NAMALWA (cell line): ENCODE measurements around the gene PCSK7.
"Not testable (repeated sequence)": the region's sequence is repeated elsewhere in the genome, so short reads cannot be mapped to it uniquely, and the experiment has no call there.

Experiments used
- DNase-seq: peaks from one replicate; pipeline ENCODE4 v3.0.0-alpha.2; 2015; ENCODE audit warnings: low spot score

Gene PCSK7

DNA sequence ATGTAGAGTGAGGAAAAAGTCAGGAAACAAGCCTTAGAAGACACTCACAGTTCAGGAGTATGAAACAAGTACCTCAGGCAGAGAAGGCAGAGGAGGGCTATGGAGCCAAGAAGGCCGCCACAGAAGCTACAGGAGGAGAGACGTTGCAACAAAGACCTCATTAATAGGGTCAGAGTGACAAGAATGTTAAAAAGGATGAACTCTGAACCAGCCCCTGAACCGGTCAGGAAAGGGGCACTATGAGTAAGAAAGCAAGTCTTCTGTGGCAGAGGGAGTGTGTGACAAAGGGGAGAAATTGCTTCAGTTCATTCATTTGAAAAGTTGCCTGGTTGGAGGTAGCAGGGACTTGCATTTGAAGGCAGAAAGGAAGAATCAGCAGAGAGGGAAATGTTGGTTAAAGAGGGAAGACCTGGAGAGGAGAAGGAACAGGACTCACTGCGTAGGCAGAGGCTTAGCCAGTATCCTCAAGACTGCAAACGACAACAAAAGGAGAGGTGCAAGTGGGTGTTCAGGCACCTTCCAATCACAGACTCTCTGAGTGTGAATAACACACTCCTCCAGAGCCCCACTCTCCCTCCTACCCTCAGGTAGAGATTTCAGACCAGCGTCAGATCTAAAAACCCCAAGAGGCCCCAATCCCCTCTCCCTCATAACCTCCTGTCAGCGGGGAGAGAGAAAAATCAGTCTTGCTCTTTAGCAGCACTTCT lies 17.3 kb downstream of the PCSK7 start:
- no peak for DNase-seq

- DNase-seq: no peak
Observed at GRCh38 chr11:117212697-117213355, 19.0 kb downstream of the PCSK7 start.

DNA sequence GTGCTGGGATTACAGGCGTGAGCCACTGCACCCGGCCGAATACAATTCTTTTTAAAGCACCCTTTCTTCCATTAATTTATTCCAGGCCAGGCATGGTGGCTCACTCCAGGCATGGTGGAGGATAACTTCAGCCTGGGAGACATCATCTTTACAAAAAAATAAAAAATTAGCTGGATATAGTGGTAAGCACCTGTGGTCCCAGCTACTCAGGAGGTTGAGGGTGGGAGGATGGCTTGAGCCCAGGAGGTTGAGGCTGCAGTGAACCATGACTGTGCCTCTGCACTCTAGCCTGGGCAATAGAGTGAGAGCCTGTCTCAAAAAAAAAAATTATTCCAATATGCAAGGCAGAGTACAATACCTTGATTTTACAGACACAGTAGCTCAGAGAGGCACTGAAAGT lies 21.3 kb downstream of the PCSK7 start:
- no peak for DNase-seq

DNA sequence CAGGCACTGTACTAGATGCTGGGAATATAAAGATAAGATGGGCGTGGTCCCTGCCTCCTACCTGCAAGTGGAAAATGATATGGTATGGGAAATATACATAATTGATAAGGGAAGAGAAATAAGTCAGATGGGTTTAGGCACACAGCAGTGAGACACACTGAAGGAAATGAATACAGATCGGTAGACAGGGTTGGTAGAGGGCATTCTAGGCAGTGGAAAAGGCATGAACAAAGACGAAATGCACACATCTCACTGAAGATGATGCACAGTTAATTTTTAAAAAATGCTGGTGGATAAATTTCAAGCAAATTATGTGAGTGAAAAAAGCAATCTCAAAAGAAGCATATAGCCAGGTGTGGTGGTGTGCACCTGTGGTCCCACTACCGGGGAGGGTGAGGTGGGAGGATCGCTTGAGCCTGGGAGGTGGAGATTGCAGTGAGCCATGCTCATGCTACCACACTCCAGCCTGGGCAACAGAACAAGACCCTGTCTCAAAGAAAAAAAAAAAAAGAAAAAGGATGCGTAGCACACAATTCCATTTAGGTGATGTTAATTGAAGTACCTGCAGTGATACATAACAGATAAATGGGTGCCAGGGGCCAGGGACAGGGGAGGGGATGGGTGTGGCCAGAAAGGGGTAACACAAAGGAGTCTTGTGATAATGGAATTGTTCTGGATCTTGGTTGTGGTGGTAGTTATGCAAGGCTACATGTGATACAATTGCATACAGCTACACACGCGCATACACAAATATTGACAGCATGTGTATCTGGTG lies 22.3 kb downstream of the PCSK7 start:
- not testable (repeated sequence) for DNase-seq

GRCh38 chr11:117208710-117209109 lies 23.2 kb downstream of the PCSK7 start:
- DNase-seq: not testable (repeated sequence)

DNA sequence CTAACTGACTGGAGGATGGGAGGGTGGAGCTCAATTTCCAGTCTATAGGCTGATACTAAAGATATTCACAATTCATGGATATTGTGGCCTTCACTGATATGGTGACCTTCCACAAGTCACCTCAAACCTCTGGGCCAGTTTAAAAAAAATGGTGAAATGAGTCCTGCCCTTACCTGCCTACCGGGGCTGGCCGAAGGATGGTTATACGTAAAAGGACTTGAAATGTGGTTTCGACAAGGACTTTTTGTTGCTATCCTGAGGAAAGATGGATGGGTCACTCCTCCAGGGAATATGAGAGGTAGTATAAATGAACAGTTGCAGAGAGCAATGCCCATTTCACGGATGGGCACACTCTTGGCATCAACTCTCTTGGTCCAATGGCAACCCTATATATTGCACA lies 24.4 kb downstream of the PCSK7 start:
- DNase-seq: not testable (repeated sequence)

DNA sequence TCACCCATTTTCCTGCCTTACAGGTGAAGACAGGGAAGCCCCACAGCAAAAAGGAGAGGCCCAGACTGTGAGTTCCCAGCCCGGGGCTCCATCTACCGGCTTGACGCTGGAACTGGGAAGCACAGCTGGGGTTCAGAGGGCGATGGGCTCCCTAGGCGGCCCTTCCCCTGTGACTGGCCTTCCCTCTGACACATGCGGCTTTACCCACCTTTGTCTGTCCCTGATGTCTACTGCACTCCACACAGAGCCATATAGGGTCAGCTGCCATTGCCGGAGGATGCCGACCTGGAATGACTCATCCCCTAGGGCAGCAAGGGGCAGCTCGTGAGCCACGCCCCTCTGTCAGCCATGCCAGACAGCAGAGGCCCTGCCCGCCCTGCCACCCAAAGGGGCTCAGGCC lies 25.0 kb downstream of the PCSK7 start:
- DNase-seq: not testable (repeated sequence)

DNA sequence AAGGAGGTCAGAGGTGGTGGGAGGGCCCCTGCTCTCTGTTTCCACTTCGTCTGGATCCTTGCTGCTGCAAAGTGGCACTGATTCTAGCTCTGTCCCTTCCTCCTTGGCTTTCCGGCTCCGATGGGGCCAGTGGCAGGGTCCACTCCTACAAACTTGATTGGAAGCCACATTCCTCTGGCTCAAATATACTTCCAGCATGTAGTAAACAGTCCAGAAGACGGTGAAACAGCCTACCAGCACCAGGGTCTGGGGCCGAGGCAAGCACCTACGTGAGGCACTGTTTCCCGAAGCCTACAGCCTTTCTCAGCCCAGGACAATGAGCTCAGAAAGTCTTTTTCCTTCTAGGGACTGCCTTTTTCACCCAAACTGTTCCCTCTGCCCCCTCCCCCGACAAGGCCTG lies 25.8 kb downstream of the PCSK7 start:
- not testable (repeated sequence) for DNase-seq

DNA sequence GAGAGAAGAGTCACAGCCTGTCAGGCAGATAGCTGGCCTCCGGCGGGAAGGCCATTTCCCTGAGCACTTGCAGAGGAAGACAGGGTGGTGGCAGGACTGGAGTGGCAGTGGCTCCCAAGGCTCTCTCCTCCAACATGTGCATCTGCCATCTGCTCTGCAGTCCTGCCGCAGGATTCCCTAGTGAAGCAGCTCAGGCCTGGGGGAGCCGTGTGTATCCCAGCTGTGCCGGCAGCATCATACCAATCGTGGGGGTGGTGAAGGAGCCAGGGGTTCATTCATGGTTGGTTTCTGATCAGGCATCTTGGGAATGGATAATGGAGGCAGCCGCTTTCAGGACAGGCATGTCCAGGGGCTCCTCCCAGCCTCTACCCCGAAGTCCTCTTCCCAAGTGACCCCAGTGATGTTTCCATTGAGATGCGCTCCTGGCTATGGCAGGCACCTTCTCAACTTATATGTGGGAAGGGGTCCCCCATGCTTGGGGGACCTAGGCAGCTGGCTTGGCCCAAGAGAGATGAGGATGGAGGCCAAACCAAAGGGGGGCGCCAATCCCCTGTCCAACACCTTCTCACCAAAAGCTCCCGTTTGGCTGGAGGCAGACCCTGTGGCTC lies 26.6 kb downstream of the PCSK7 start:
- no peak for DNase-seq

DNA sequence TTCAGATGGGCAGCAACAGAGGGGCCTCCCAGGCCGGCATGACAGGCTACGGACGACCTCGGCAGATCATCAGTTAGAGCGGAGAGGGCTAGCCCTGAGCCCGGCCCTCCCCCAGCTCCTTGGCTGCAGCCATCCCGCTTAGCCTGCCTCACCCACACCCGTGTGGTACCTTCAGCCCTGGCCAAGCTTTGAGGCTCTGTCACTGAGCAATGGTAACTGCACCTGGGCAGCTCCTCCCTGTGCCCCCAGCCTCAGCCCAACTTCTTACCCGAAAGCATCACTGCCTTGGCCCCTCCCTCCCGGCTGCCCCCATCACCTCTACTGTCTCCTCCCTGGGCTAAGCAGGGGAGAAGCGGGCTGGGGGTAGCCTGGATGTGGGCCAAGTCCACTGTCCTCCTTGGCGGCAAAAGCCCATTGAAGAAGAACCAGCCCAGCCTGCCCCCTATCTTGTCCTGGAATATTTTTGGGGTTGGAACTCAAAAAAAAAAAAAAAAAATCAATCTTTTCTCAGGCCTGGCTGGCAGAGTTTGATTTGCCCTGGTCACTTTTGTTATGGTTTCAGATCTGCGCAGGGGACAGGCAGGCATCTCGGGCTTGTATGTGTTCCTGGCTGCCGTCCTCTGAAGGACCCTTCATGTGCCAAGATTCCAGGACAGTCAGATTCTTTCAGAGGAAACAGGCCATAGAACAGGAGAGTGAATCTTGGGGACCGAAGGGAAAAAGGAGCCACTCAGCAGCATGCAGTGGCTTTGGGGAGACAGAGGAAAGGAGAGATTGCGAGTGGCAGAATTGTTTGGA lies 27.4 kb downstream of the PCSK7 start:
- no peak for DNase-seq

GRCh38 chr11:117203069-117203407 lies 28.8 kb downstream of the PCSK7 start:
- no peak for DNase-seq

- no peak for DNase-seq
Observed at GRCh38 chr11:117202386-117203068, 29.3 kb downstream of the PCSK7 start.

DNA sequence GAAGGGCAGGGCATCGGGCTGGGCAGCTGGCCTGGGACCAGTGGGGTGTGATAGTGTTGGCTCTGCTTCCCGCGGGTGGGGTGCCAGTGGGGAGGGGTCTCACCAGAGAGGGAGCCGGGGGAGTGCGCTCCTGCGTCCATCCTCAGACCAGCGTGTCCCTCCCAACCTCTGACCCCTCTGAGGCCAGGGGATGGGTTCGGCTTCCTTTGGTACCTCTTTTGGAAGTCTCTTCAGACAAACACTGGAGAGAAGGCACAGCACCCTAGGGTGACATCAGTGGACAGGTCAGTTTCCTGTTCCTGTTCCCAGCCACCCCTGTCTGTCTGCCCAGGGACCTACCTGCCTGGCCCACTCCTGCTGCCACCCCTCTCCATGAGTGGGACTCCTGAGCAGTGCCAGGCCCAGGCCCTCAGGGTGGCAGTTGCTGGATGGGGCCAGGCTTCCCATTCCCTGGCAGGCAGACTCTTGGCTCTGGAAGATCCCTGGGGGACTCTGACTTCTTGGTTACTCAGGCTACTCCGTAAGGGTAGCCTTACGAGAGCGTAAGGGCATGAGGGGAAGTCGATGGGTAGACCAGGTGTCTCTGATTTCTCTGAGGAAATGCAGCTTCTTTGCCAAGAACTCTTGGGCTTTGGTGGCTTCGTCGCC lies 30.1 kb downstream of the PCSK7 start:
- no peak for DNase-seq

DNA sequence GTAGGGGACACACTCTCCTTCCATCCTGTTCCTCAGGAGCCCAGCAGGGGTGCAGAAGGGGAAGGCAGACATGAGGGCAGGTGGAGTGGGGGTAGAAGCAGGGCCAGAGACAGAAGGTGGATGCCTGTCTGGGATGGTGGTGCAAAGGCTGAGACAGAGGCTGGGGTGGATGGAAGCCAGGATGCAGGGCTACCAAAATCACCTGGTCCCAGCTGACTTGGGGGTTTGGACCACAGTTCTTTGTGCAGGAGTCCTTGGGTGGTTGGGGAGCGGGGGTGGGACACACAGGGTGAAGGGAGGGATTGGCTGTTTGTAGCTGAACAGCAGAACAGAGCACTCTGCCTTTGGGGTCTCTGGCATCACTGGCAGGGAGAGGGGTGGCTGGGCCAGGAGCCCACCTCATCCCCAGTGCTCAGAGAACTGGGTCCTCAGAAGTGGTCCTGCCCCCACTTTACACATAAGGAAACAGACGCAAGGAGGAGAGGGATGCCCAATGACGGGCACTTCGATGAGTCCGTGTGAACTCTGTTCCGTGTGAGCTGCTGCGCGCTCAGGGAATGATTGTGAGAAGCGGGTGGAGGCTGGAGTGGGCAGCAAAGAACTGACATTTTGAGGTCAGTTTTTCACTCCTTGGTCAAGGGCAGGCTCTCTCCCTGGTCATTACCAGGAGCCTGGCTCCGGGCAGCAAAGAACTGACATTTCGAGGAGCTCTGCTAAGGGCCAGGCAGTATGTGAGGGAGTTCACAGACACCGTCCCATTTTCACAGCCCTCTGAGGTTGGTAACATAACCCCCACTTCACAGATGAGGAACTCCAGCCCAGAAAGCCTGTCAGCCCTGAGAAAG lies 30.8 kb downstream of the PCSK7 start:
- no peak for DNase-seq

DNA sequence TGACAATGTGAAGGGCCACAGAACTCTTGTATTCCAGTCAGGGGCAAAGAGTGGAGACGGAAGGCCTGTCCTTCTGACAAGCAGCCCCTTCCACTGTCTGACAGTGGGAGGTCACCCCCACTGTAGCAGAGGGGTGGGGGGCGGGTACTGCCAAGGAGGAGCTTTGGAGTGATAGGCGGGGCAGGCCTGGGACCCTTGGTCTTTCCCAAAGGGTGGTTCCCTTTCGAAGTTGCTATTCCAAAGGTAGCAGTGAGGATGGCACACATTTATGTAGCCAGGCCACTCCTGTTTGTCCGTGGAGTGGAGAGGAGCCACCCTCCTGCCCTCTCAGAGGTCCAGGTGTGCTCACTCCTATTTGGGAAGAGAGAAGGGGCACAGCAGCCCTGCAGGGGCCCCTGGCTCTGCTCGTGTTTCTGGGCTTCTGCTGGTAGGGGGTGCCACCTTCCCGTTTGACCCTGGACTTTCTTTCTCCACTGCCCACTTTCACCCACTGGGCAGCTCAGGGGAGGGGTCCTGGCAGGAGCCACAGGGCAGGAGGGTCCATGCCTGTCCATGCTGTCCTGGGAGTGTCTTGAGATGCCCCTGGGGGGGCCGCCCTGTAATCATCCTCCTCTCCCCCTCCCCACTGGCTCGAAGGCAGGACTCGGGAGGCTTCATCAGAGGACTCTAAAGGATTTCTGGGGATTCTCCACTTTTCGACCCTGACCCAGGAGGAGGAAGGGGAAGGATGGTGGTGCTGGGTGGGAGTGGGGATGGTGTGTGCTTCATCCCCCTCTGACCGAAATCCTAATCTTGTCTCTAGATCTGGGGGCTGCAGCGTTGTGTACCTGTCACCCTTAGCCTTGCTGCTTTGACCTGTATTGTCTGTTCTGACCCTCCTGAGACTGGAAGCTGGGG lies 31.7 kb downstream of the PCSK7 start:
- DNase-seq: no peak

- DNase-seq: no peak
Observed at GRCh38 chr11:117199053-117199915, 32.6 kb downstream of the PCSK7 start, which contains the start of gene TAGLN. Gene TAGLN (plus strand): TSS chr11:117199370. CDS start chr11:117203014, 3,644 bp downstream.

DNA sequence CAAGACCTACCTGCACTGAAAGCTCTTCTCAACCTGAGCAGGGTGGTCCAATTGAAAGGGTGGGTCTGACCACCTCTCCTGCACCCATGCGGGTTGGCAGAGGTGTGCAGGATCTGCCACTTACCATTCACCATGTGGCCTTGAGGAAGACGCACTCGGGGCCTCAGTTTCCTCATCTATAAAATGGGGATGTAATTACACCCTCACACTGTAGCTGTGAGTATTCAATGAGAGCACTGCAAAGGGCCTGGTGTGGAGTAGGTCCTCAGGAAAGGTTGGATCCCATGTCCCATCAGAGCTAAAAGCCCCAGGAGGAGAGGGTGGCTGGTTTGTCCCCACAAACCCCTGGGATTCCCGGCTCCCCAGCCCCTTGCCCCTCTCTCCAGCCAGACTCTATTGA lies 33.3 kb downstream of the PCSK7 start:
- no peak for DNase-seq
